ENCODE data around the gene LST1. TPM values are rescaled to one million over a fixed set of nuclear protein-coding genes. Genes with fewer than 3 reads are reported as not detected.
"Not testable (repeated sequence)": the region's sequence is repeated elsewhere in the genome, so short reads cannot be mapped to it uniquely, and the experiment has no call there.

LST1 gene
- polyA plus RNA-seq, 1 experiment: not detected

DNA sequence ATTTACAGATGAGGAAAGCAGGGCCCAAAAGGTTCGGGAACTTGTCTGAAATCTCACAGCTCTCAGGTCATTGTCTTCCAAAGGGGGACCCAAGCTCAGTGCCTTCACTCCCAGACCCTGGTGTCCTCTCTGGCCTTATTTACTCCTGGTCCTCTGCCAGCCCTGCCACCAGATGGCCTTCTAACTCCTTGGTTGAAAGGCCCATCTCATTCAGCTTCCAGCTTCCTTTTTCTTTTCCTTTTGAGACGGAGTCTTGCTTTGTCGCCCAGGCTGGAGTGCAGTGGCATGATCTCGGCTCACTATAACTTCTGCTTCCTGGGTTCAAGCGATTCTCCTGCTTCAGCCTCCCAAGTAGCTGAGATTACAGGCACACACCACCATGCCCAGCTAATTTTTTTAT is 34.7 kb upstream of the LST1 start:
- CTCF ChIA-PET: interaction anchor here (0.6 to 14.1 kb wide), 11 partner anchors 12 to 1239 kb away, joined by 3 to 388 read pairs (median 3); partner anchors contain the start of gene NCR3
- POLR2A ChIA-PET; H3K4me3 ChIP-seq (ENCODE audit: low read depth, low read length); DNase-seq (ENCODE audit: low read depth, low spot score); H3K27ac ChIP-seq (ENCODE audit: low read depth, low read length); H3K9me3 ChIP-seq (ENCODE audit: control insufficient read depth, insufficient read depth, low read length); H3K27me3 ChIP-seq (ENCODE audit: control insufficient read depth, insufficient read depth, low read length): not testable (repeated sequence)
- TF ChIP-seq, protein P1, sequence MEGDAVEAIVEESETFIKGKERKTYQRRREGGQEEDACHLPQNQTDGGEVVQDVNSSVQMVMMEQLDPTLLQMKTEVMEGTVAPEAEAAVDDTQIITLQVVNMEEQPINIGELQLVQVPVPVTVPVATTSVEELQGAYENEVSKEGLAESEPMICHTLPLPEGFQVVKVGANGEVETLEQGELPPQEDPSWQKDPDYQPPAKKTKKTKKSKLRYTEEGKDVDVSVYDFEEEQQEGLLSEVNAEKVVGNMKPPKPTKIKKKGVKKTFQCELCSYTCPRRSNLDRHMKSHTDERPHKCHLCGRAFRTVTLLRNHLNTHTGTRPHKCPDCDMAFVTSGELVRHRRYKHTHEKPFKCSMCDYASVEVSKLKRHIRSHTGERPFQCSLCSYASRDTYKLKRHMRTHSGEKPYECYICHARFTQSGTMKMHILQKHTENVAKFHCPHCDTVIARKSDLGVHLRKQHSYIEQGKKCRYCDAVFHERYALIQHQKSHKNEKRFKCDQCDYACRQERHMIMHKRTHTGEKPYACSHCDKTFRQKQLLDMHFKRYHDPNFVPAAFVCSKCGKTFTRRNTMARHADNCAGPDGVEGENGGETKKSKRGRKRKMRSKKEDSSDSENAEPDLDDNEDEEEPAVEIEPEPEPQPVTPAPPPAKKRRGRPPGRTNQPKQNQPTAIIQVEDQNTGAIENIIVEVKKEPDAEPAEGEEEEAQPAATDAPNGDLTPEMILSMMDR (IDR thresholded peaks at IDR 0.05; ENCODE audit: low read depth, low read length): peak; percentile 36; the same call in 1 of the 2 replicates

DNA sequence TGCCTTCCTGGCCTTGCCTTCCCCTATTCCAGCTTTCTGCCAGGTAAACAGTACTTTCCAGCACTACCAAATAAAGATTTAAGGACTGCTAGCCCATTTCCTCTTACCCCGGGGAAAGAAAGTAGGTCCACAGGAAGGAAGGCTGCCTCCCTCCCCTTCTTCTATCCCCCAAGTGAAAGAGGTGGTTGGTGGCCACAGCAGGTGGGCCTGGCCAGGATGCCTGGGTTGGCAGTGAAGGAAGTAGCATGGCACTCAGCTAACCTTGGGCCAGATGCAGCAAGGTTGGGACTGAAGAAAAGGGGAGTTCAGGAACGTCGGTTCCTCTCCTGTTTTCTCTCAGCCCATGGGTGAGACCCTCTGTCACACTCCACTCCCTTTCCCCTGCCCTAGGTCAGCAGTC is 29.8 kb upstream of the LST1 start:
- ChIA-PET POLR2A (no interaction called here), CTCF (interaction anchor here (1.1 to 2.5 kb wide), 2 partner anchors 24 to 42 kb away, joined by 4 to 16 read pairs; no protein-coding TSS in a partner anchor)
- Histone ChIP-seq H3K9me3 (ENCODE audit: control insufficient read depth, insufficient read depth, low read length) (no peaks in the 10 kb centered on the region; the same call in 1 of the 2 replicates), H3K27me3 (ENCODE audit: control insufficient read depth, insufficient read depth, low read length) (no peaks in the 10 kb centered on the region), H3K27ac (ENCODE audit: low read depth, low read length) (no peak overlapping the region), H3K4me3 (ENCODE audit: low read depth, low read length) (no peak overlapping the region)
- DNase-seq (ENCODE audit: low read depth, low spot score): no peak
- TF ChIP-seq, protein P1 (IDR thresholded peaks at IDR 0.05; ENCODE audit: low read depth, low read length): no peak

DNA sequence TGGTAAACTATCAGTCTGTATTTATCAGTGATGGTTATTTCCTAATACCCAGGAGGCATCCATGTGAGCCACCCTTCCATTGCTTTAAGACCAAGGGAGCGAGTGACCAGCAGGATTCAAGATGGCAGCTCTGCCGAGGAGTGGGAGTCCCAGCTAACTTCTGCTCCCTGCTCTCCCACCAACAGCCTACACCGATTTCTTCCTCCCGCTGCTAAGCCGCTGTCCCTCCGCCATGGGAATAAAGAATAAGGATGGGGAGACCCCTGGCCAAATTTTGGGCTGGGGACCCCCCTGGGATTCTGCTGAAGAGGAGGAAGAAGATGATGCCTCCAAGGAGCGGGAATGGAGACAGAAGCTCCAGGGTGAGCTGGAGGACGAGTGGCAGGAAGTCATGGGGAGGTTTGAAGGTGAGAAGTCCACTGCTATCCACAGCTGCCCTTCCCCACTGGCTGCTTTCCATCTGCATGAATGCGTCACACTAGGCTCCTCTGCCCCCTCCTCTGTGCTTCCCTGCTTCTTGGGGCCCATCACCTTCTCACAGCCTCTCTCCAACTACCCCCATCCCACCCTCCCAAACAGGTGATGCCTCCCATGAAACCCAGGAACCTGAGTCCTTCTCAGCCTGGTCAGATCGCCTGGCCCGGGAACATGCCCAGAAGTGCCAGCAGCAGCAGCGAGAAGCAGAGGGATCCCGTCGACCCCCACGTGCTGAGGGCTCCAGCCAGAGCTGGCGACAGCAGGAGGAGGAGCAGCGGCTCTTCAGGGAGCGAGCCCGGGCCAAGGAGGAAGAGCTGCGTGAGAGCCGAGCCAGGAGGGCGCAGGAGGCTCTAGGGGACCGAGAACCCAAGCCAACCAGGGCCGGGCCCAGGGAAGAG is 28.4 kb upstream of the LST1 start:
- TF ChIP-seq, protein P1 (IDR thresholded peaks at IDR 0.05; ENCODE audit: low read depth, low read length): no peak
- Histone ChIP-seq H3K9me3 (ENCODE audit: control insufficient read depth, insufficient read depth, low read length) (no peaks in the 10 kb centered on the region; the same call in 1 of the 2 replicates), H3K27ac (ENCODE audit: low read depth, low read length) (no peak overlapping the region), H3K27me3 (ENCODE audit: control insufficient read depth, insufficient read depth, low read length) (no peaks in the 10 kb centered on the region), H3K4me3 (ENCODE audit: low read depth, low read length) (no peak overlapping the region)
- CTCF ChIA-PET: interaction anchor here (1.1 to 2.5 kb wide), 2 partner anchors 23 to 40 kb away, joined by 4 to 16 read pairs; no protein-coding TSS in a partner anchor
- POLR2A ChIA-PET: no interaction called here
- no peak for DNase-seq (ENCODE audit: low read depth, low spot score)

DNA sequence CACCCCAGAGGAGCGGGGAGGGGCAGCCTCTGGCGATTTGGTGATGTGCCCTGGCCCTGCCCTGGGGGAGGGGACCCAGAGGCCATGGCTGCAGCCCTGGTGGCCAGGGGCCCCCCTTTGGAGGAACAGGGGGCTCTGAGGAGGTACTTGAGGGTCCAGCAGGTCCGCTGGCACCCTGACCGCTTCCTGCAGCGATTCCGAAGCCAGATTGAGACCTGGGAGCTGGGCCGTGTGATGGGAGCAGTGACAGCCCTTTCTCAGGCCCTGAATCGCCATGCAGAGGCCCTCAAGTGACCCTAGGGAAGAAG is 27.8 kb upstream of the LST1 start:
- H3K27ac ChIP-seq (ENCODE audit: low read depth, low read length): no peak overlapping the region
- POLR2A ChIA-PET: no interaction called here
- H3K4me3 ChIP-seq (ENCODE audit: low read depth, low read length): no peak overlapping the region
- CTCF ChIA-PET: interaction anchor here (1.0 kb wide), 1 partner anchor 39 kb away, joined by 3 read pairs; no protein-coding TSS in a partner anchor
- TF ChIP-seq, protein P1 (IDR thresholded peaks at IDR 0.05; ENCODE audit: low read depth, low read length): no peak
- H3K27me3 ChIP-seq (ENCODE audit: control insufficient read depth, insufficient read depth, low read length): no peaks in the 10 kb centered on the region
- H3K9me3 ChIP-seq (ENCODE audit: control insufficient read depth, insufficient read depth, low read length): no peaks in the 10 kb centered on the region; the same call in 1 of the 2 replicates
- DNase-seq (ENCODE audit: low read depth, low spot score): no peak
